Right ventricle myocardium inferior (tissue), 1 donor: ENCODE measurements around the gene TIPRL. TPM values are rescaled to one million over a fixed set of nuclear protein-coding genes. Genes with fewer than 3 reads are reported as not detected.
"Not testable (repeated sequence)": the region's sequence is repeated elsewhere in the genome, so short reads cannot be mapped to it uniquely, and the experiment has no call there.

Source experiments
- ATAC-seq: fragments of 200-7000 bp; cut with Tn5 transposase; one replicate; pipeline ENCODE4 v1.9.1; 2020; ENCODE audit warnings: mild to moderate bottlenecking, moderate library complexity
- DNase-seq: peaks from one replicate; pipeline ENCODE4 v3.0.0; 2021; ENCODE audit errors: missing footprints
- intact Hi-C: fragments of 100-400 bp; cut with DNase I; formaldehyde crosslinking; loops from one replicate; pipeline ENCODE4 v1.11.0; 2022
- total RNA-seq: library from RNA; stranded (reverse); fragmentation: NEBNext Ultra II Directional; extraction: Animal tissue kit (Norgen Biotek cat#: 25700); gene quantifications from one replicate; pipeline ENCODE4 v1.2.1, GENCODE V29; 2021
- donor health status: DM: no; HTN: yes; CAD: no; lungs with severe emphysema.

TIPRL gene
- total RNA-seq, 1 donor from 2014 or later, result 28.7 TPM

- DNase-seq, intact Hi-C loops, ATAC-seq: not testable (repeated sequence)
Observed at GRCh38 chr1:168154707-168155106, 24.1 kb upstream of the TIPRL start.

GRCh38 chr1:168155910-168156309 lies 22.9 kb upstream of the TIPRL start:
- no peak for DNase-seq
- ATAC-seq, result no peak
- intact Hi-C loops, result no loop called here

GRCh38 chr1:168157638-168158037 lies 21.1 kb upstream of the TIPRL start:
- intact Hi-C loops, result no loop called here
- ATAC-seq, result no peak
- DNase-seq, result no peak

- DNase-seq, result no peak
- no peak for ATAC-seq
- intact Hi-C loops, result no loop called here
Observed at GRCh38 chr1:168159251-168159650, 19.5 kb upstream of the TIPRL start.

GRCh38 chr1:168159979-168160378 lies 18.8 kb upstream of the TIPRL start:
- DNase-seq, result no peak
- ATAC-seq, result no peak
- intact Hi-C loops, result no loop called here

- DNase-seq, result no peak
- intact Hi-C loops, result no loop called here
- ATAC-seq, result no peak
Observed at GRCh38 chr1:168161459-168161858, 17.3 kb upstream of the TIPRL start.

- no peak for ATAC-seq
- intact Hi-C loops, result no loop called here
- DNase-seq, result no peak
Observed at GRCh38 chr1:168163670-168164069, 15.1 kb upstream of the TIPRL start.

- intact Hi-C loops, result no loop called here
- no peak for ATAC-seq
- DNase-seq, result no peak
Observed at GRCh38 chr1:168164771-168165170, 14.0 kb upstream of the TIPRL start.

- DNase-seq (no peak), ATAC-seq (no peak)
- intact Hi-C loops, result no loop called here
Observed at GRCh38 chr1:168167806-168168205, 11.0 kb upstream of the TIPRL start.

- ATAC-seq, result no peak
- intact Hi-C loops, result no loop called here
- DNase-seq, result no peak
Observed at GRCh38 chr1:168170564-168171508, 7.9 kb upstream of the TIPRL start.

GRCh38 chr1:168172250-168172915 lies 6.4 kb upstream of the TIPRL start:
- intact Hi-C loops, result no loop called here
- DNase-seq (no peak), ATAC-seq (no peak)

GRCh38 chr1:168178227-168178637 lies 530 bp upstream of the TIPRL start:
- intact Hi-C loops, result loop anchor here (5.0 kb wide), 1 partner anchor 49 kb away; the partner anchor contains the start of gene SFT2D2
- ATAC-seq (no peak), DNase-seq (no peak)

GRCh38 chr1:168179438-168180147 lies 831 bp downstream of the TIPRL start:
- no peak for DNase-seq
- intact Hi-C loops, result loop anchor here (5.0 kb wide), 1 partner anchor 48 kb away; the partner anchor contains the start of gene SFT2D2
- no peak for ATAC-seq

GRCh38 chr1:168180148-168180524 lies 1.4 kb downstream of the TIPRL start:
- DNase-seq (no peak), ATAC-seq (no peak)
- intact Hi-C loops, result no loop called here

- ATAC-seq, intact Hi-C loops, DNase-seq: not testable (repeated sequence)
Observed at GRCh38 chr1:168181063-168181720, 2.4 kb downstream of the TIPRL start.

- intact Hi-C loops, result no loop called here
- ATAC-seq (no peak), DNase-seq (no peak)
Observed at GRCh38 chr1:168187177-168187576, 8.4 kb downstream of the TIPRL start.

- intact Hi-C loops, result no loop called here
- ATAC-seq (no peak), DNase-seq (no peak)
Observed at GRCh38 chr1:168190403-168190802, 11.6 kb downstream of the TIPRL start.

GRCh38 chr1:168195199-168196135 lies 16.7 kb downstream of the TIPRL start:
- DNase-seq (no peak), ATAC-seq (no peak)
- intact Hi-C loops, result no loop called here
